ENCODE results near the gene ZDHHC8. TPM values are rescaled to one million over a fixed set of nuclear protein-coding genes. Genes with fewer than 3 reads are reported as not detected.

ZDHHC8 gene
- total RNA-seq, 1 donor from 2014 or later: 108 TPM

DNA sequence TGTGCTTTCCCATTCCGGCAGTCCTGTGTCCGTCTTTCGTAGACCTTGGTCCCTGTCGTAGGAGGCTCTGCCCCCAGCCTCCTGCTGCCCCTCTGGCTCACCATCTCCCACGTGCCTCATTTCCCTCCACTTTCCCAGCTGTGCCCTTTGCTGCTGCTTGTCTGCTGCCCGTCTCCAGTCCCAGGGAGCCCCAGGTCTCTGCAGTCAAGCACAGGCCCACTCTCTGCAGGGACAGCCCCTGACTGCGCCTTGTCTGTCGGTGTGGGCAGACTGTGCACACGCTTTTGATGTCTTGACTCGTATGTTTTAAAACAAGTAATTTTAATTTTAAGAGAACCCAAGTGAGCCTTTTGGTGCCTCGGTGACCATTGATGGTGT, 39.1 kb upstream of the ZDHHC8 start:
- Mint-ChIP-seq H3K4me1 (ENCODE audit: unreplicated experiment) (peaks cover 1% of the 10 kb centered on the region), H3K27ac (ENCODE audit: unreplicated experiment) (no peak overlapping the region), H3K4me3 (ENCODE audit: unreplicated experiment) (no peak overlapping the region), H3K27me3 (ENCODE audit: unreplicated experiment) (no peaks in the 10 kb centered on the region), H3K36me3 (ENCODE audit: unreplicated experiment) (peaks cover 81% of the 10 kb centered on the region), H3K9me3 (ENCODE audit: unreplicated experiment) (peaks cover 14% of the 10 kb centered on the region)
- no peak for DNase-seq (ENCODE audit: extremely low spot score, unreplicated experiment)
- TF ChIP-seq, protein P1, sequence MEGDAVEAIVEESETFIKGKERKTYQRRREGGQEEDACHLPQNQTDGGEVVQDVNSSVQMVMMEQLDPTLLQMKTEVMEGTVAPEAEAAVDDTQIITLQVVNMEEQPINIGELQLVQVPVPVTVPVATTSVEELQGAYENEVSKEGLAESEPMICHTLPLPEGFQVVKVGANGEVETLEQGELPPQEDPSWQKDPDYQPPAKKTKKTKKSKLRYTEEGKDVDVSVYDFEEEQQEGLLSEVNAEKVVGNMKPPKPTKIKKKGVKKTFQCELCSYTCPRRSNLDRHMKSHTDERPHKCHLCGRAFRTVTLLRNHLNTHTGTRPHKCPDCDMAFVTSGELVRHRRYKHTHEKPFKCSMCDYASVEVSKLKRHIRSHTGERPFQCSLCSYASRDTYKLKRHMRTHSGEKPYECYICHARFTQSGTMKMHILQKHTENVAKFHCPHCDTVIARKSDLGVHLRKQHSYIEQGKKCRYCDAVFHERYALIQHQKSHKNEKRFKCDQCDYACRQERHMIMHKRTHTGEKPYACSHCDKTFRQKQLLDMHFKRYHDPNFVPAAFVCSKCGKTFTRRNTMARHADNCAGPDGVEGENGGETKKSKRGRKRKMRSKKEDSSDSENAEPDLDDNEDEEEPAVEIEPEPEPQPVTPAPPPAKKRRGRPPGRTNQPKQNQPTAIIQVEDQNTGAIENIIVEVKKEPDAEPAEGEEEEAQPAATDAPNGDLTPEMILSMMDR (IDR thresholded peaks at IDR 0.05): no peak

DNA sequence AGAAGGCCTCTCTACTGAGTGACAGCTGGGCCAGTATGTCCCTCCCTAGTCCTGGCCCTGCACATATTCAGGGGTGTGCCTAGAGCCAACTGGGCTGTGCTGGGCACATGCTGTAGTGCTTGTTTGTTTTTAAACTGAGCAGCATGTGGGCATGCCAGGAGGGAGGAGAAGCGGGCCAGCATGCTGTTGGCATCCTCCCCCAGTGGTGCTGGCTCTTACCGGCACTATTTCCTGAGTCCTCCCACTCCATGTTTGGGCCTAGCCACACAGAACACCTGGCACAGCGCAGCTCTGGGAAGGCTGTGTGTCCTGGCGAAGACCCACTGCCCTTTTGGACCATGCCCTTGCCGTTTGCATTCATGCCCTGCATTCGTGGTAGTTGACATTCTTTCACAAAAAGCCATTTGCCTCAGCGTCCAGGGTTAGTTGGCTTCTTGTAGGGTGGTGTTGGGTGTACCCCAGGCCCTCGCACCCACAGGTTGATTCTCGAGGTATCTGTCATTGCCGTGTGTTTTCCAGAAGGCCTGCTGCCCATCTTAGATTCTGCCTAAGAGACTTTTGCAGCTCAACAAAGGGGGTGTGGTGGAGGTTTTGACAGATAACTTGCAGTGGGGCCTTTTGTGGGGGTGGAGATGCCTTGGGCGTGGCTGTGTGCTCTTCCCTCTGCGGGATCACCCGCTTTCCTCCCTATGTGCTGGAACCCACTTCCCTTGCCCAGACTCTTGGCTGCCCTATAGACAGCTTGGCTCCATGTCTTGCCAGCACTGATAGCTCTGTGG, 38.0 kb upstream of the ZDHHC8 start:
- Mint-ChIP-seq H3K4me1 (ENCODE audit: unreplicated experiment) (peaks cover 1% of the 10 kb centered on the region), H3K27ac (ENCODE audit: unreplicated experiment) (no peak overlapping the region), H3K4me3 (ENCODE audit: unreplicated experiment) (no peak overlapping the region), H3K36me3 (ENCODE audit: unreplicated experiment) (peaks cover 78% of the 10 kb centered on the region), H3K27me3 (ENCODE audit: unreplicated experiment) (no peaks in the 10 kb centered on the region), H3K9me3 (ENCODE audit: unreplicated experiment) (peaks cover 14% of the 10 kb centered on the region)
- TF ChIP-seq, protein P1 (IDR thresholded peaks at IDR 0.05): no peak
- no peak for DNase-seq (ENCODE audit: extremely low spot score, unreplicated experiment)

DNA sequence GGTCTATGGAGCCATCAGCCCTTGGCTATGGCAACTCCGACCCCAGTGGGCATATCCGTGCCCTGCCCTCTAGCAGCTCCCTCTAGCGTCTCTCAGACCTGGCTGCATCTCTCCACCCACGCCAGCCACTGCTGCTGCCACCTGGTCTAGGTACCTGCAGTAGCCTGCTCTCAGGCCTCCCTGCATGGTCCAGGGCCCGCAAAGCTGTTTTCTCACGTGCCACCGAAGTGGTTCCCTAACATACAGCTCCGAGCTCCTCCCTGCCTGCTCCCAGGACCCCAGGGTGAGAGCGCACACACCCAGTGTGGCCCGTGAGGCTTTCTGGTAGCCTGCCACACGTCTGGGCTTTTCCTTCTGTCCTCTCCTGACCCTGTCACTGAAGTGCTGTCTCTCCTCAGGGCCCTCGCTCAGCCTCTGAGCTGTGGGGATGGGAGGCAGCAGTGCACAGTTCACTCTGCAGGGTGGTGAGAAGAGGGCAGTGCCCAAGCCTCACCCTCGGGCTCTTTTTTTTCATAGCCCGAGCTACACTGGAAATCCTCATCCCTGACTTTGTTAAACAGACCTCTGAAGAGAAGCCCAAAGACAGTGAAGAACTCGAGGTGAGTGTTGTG, 37.3 kb upstream of the ZDHHC8 start:
- Mint-ChIP-seq H3K27me3 (ENCODE audit: unreplicated experiment) (no peaks in the 10 kb centered on the region), H3K27ac (ENCODE audit: unreplicated experiment) (no peak overlapping the region), H3K4me1 (ENCODE audit: unreplicated experiment) (peaks cover 1% of the 10 kb centered on the region), H3K36me3 (ENCODE audit: unreplicated experiment) (peaks cover 78% of the 10 kb centered on the region), H3K9me3 (ENCODE audit: unreplicated experiment) (peaks cover 14% of the 10 kb centered on the region), H3K4me3 (ENCODE audit: unreplicated experiment) (no peak overlapping the region)
- TF ChIP-seq, protein P1 (IDR thresholded peaks at IDR 0.05): no peak
- no peak for DNase-seq (ENCODE audit: extremely low spot score, unreplicated experiment)

DNA sequence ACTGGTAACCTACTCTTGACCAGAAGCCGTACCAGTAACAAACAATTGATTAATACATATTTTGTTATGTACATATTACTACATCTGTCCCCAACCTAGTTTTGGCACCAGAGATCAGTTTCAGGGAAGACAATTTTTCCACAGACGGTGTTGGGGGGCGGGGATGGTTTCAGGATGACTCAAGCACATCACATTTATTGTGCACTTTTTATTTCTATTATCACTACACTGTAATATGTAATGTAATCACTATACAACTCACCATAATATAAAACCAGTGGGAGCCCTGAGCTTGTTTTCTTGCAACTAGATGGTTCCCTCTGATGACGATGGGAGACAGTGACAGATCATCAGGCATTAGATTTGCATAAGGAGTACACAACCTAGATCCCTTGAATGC, 36.1 kb upstream of the ZDHHC8 start:
- Mint-ChIP-seq H3K27ac (ENCODE audit: unreplicated experiment) (no peak overlapping the region), H3K9me3 (ENCODE audit: unreplicated experiment) (peaks cover 14% of the 10 kb centered on the region), H3K4me1 (ENCODE audit: unreplicated experiment) (no peaks in the 10 kb centered on the region), H3K36me3 (ENCODE audit: unreplicated experiment) (peaks cover 80% of the 10 kb centered on the region), H3K27me3 (ENCODE audit: unreplicated experiment) (no peaks in the 10 kb centered on the region), H3K4me3 (ENCODE audit: unreplicated experiment) (no peak overlapping the region)
- DNase-seq (ENCODE audit: extremely low spot score, unreplicated experiment): no peak
- TF ChIP-seq, protein P1 (IDR thresholded peaks at IDR 0.05): no peak
